Breast epithelium (tissue), 4 donors: Measurements from ENCODE around the gene NR3C1. TPM values are rescaled to one million over a fixed set of nuclear protein-coding genes. Genes with fewer than 3 reads are reported as not detected.

Experiments used
- DNase-seq, 2 donors: peaks; one replicate each; pipeline ENCODE4 v3.0.0-alpha.2; 2019; ENCODE audit warnings: low spot score in 2 of 2
- H3K27ac ChIP-seq, 2 donors: fragments of 200-600 bp; sonication (generic) in 1 of 2; one replicate each; pipeline ENCODE4 v1.5.1; 2016 to 2019; ENCODE audit warnings: mild to moderate bottlenecking in 1 of 2
- H3K27me3 ChIP-seq, 2 donors: fragments of 200-600 bp; sonication (generic) in 1 of 2; one replicate each; pipeline versions ENCODE4 v1.5.1 to v1.6.0; 2017 to 2019; ENCODE audit warnings: control low read depth in 1 of 2, mild to moderate bottlenecking in 1 of 2
- H3K36me3 ChIP-seq: fragments of 200-600 bp; one replicate; pipeline ENCODE4 v1.5.1; 2019
- H3K4me1 ChIP-seq, 2 donors: fragments of 200-600 bp; sonication (generic); one replicate each; pipeline ENCODE4 v1.5.1; 2016 to 2019; ENCODE audit warnings: control low read depth in 1 of 2
- H3K4me3 ChIP-seq, 3 donors: fragments of 200-600 bp; sonication (generic); 1 replicate in 2 of 3; 2 replicates in 1 of 3; pipeline ENCODE4 v1.5.1; 2016 to 2019; ENCODE audit warnings: mild to moderate bottlenecking in 3 of 3, moderate library complexity in 2 of 3
- H3K9me3 ChIP-seq, 2 donors: fragments of 200-600 bp; sonication (generic) in 1 of 2; one replicate each; pipeline ENCODE4 v1.5.1; 2016 to 2019; ENCODE audit warnings: control low read depth in 1 of 2
- CTCF ChIP-seq, 3 donors: fragments of 450-650 bp; IDR thresholded peaks; one replicate each; pipeline ENCODE4 v1.5.1; 2016 to 2017; ENCODE audit warnings: antibody characterized with exemption in 3 of 3, mild to moderate bottlenecking in 3 of 3, moderate library complexity in 3 of 3
- POLR2A ChIP-seq: fragments of 450-650 bp; IDR thresholded peaks from one replicate; pipeline ENCODE4 v1.6.1; 2016; ENCODE audit warnings: antibody characterized with exemption, mild to moderate bottlenecking, moderate library complexity
- POLR2AphosphoS5 ChIP-seq, 3 donors: sonication (generic); formaldehyde crosslinking; IDR thresholded peaks; one replicate each; pipeline ENCODE4 v1.6.1; 2017; ENCODE audit warnings: antibody characterized with exemption in 3 of 3
- intact Hi-C: fragments of 100-400 bp; cut with DNase I; formaldehyde crosslinking; loops from one replicate; pipeline ENCODE4 v1.15.1; 2023; ENCODE audit warnings: low total_unique reads
- total RNA-seq, 3 donors: library from RNA; depleted of rRNA; stranded (reverse); fragments of >200 nt; gene quantifications; one replicate each; pipeline ENCODE4 v1.1.0, GENCODE V29; 2016

NR3C1 gene
- total RNA-seq, 3 donors from 2014 or later = 51.1 to 122 (median 69.7) TPM

- Histone ChIP-seq H3K36me3 (no peaks in the 10 kb centered on the region), H3K4me1 (no peaks in the 10 kb centered on the region), H3K9me3 (no peaks in the 10 kb centered on the region), H3K4me3 (no peak overlapping the region), H3K27me3 (no peaks in the 10 kb centered on the region), H3K27ac (peak overlapping the region in 1 of 2 donors; percentile 50)
- intact Hi-C loops = no loop called here
- TF ChIP-seq CTCF (IDR thresholded peaks at IDR 0.05) = no peak
- TF ChIP-seq POLR2AphosphoS5 (IDR thresholded peaks at IDR 0.05) = no peak
- no peak for TF ChIP-seq POLR2A
- DNase-seq = no peak
Measured at GRCh38 chr5:143229896-143230675, 173.4 kb downstream of the NR3C1 start.

GRCh38 chr5:143229426-143229895 lies 174.0 kb downstream of the NR3C1 start:
- intact Hi-C loops = no loop called here
- H3K4me3 ChIP-seq = no peak overlapping the region
- TF ChIP-seq POLR2A = no peak
- TF ChIP-seq POLR2AphosphoS5 (IDR thresholded peaks at IDR 0.05) = no peak
- no peak for TF ChIP-seq CTCF (IDR thresholded peaks at IDR 0.05)
- no peaks in the 10 kb centered on the region for H3K27me3 ChIP-seq
- DNase-seq = no peak
- no peaks in the 10 kb centered on the region for H3K4me1 ChIP-seq
- H3K27ac ChIP-seq = peak overlapping the region in 1 of 2 donors; percentile 48
- no peaks in the 10 kb centered on the region for H3K36me3 ChIP-seq
- no peaks in the 10 kb centered on the region for H3K9me3 ChIP-seq

GRCh38 chr5:143228597-143229293 lies 174.7 kb downstream of the NR3C1 start:
- Histone ChIP-seq H3K4me3 (no peak overlapping the region), H3K9me3 (no peaks in the 10 kb centered on the region), H3K4me1 (no peaks in the 10 kb centered on the region), H3K27ac (no peak overlapping the region), H3K27me3 (no peaks in the 10 kb centered on the region), H3K36me3 (no peaks in the 10 kb centered on the region)
- no peak for DNase-seq
- TF ChIP-seq CTCF (IDR thresholded peaks at IDR 0.05) = no peak
- TF ChIP-seq POLR2AphosphoS5 (IDR thresholded peaks at IDR 0.05) = no peak
- no peak for TF ChIP-seq POLR2A
- intact Hi-C loops = no loop called here
